Stimulated activated CD8-positive, alpha-beta memory T cell treated with anti-CD3 and anti-CD28 coated beads, Interleukin-2, amount 100 ng/mL, for 1 hour (primary cell): Measurements from ENCODE around the gene TTC39C.
"Not testable (repeated sequence)": the region's sequence is repeated elsewhere in the genome, so short reads cannot be mapped to it uniquely, and the experiment has no call there.

Source experiments
- DNase-seq, 2 donors: peaks; one replicate each; pipeline ENCODE4 v3.0.0-alpha.2; 2020; ENCODE audit warnings: low read depth in 2 of 2

The TTC39C gene

GRCh38 chr18:24136967-24137373, 122.4 kb downstream of the TTC39C start:
- DNase-seq: no peak

GRCh38 chr18:24138409-24138788, 123.8 kb downstream of the TTC39C start:
- no peak for DNase-seq

- DNase-seq: peak; percentile 45 to 51
Measured at GRCh38 chr18:24138789-24139616, 124.4 kb downstream of the TTC39C start, which contains the start of gene CABYR. TSS of gene CABYR (plus strand) at chr18:24139062. CDS start at chr18:24143115, 4,053 bp downstream.

- DNase-seq: no peak
Measured at GRCh38 chr18:24140697-24141096, 126.1 kb downstream of the TTC39C start.

- DNase-seq: no peak
Measured at GRCh38 chr18:24142376-24142775, 127.8 kb downstream of the TTC39C start.

GRCh38 chr18:24149591-24149990, 135.0 kb downstream of the TTC39C start:
- DNase-seq: not testable (repeated sequence)

- DNase-seq: no peak
Measured at GRCh38 chr18:24153397-24153796, 138.8 kb downstream of the TTC39C start.

- DNase-seq: no peak
Measured at GRCh38 chr18:24157855-24158254, 143.3 kb downstream of the TTC39C start.

GRCh38 chr18:24160086-24160485, 145.5 kb downstream of the TTC39C start:
- no peak for DNase-seq

- no peak for DNase-seq
Measured at GRCh38 chr18:24161304-24161703, 146.8 kb downstream of the TTC39C start.

- DNase-seq: no peak
Measured at GRCh38 chr18:24168496-24168895, 153.9 kb downstream of the TTC39C start.

- DNase-seq: no peak
Measured at GRCh38 chr18:24170360-24170759, 155.8 kb downstream of the TTC39C start.

- DNase-seq: no peak
Measured at GRCh38 chr18:24173997-24174396, 159.4 kb downstream of the TTC39C start.

- peak in 1 of 2 donors; percentile 16 for DNase-seq
Measured at GRCh38 chr18:24176727-24177416, 162.3 kb downstream of the TTC39C start.

GRCh38 chr18:24177499-24178133, 163.1 kb downstream of the TTC39C start:
- no peak for DNase-seq

- no peak for DNase-seq
Measured at GRCh38 chr18:24180048-24180447, 165.5 kb downstream of the TTC39C start.

- DNase-seq: no peak
Measured at GRCh38 chr18:24181806-24182205, 167.3 kb downstream of the TTC39C start.
